Amygdala (tissue), 56 donors: ENCODE results near the gene PYGM.
"Not testable (repeated sequence)": the region's sequence is repeated elsewhere in the genome, so short reads cannot be mapped to it uniquely, and the experiment has no call there.

Source experiments
- DNase-seq, 56 donors: peaks; one replicate each; lab custom pipeline; 2025; lab: John Stamatoyannopoulos, UW

The PYGM gene

DNA sequence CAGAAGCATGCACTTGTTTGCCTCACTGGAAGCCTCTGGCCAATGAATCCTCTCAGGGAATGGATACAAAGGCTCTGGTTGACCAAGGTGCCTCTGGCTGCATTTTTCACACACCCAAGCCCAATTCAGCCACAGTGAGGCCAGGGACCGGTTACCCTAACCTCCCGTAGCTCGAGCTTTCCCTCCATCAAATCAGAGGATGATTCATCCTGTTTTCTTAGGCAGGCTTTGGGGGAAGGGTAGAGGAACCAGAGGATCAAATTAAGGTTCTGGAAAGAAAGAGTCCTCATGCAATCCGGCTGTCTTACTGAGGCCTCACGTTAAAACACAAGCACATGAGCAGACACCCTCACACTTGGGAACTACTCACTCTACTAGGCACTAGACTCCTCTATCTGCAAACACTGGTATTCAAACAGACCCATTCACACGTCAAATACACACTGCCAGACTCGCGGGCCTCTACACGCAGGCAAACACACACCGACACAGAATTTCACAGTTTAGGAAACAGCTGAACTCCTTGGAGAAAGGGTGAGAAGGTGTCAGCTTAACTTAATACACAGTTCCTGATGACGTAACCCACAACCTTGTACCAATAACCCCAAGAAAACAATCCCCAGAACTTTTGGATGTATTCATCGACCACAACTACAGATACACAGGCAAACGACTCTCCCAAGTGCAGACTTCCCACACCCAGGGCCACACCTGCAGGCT lies 49.2 kb downstream of the PYGM start:
- no peak for DNase-seq

DNA sequence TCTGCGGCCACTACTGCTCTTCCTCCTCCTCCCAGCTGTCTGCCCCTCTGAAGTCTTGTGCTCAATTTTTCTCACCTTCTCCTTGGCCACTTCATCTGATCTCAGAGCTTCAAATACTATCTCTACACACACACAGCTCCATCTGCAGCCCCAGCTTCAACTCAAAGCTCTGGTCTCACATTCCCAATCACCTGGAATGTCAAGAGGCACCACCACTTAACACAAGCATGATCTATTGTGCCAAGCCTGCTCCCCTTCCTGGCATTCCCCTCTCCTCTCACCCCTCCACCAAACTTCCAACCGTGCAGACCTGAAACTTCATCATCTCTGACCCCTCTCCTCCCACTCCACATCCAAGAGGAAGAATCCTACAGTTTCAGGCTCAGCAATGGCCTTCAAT lies 54.3 kb downstream of the PYGM start:
- DNase-seq, result no peak

DNA sequence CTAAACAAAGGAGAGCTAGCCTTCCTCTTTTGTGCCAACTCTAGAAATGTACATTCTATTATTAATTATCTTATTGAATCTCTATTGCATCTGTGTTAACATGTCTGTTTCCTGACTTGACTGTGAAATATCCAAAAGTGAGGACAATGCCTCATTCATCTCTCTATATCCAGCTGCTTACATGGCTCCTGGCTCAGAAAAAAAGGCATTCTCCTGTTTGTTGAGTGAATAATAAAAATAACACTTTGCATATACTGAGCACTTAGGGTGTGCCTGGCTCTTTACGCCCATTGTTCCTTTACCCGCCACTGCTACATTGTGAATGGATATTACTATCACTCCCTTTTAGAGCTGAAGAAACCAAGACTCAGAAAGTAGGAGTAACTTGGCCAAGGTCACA lies 56.7 kb downstream of the PYGM start:
- no peak for DNase-seq

DNA sequence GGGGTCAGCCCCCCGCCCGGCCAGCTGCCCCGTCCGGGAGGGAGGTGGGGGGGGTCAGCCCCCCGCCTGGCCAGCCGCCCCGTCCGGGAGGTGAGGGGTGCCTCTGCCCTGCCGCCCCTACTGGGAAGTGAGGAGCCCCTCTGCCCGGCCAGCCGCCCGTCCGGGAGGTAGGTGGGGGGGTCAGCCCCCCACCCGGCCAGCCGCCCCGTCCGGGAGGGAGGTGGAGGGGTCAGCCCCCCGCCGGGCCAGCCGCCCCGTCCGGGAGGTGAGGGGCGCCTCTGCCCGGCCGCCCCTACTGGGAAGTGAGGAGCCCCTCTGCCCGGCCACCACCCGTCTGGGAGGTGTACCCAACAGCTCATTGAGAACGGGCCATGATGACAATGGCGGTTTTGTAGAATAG lies 57.8 kb downstream of the PYGM start:
- not testable (repeated sequence) for DNase-seq

DNA sequence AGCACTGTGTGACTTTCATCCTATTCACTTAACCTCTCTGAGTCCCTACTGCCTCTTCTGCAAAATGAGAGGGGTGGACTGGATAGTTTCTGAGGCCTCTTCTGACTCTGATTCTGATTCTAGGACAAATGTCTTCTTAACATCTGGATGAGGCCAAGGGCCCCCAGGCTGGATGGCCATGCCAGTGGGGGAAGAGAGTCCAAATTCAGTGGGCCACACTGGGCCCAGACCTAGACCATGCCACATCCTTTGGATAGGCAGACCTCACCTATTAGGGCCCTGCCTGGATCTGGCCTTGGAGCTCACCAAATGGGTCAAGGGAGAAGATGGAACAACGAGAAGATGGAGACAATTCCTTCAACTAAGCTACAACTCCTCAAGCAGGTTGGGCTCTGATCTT lies 61.3 kb downstream of the PYGM start:
- no peak for DNase-seq

DNA sequence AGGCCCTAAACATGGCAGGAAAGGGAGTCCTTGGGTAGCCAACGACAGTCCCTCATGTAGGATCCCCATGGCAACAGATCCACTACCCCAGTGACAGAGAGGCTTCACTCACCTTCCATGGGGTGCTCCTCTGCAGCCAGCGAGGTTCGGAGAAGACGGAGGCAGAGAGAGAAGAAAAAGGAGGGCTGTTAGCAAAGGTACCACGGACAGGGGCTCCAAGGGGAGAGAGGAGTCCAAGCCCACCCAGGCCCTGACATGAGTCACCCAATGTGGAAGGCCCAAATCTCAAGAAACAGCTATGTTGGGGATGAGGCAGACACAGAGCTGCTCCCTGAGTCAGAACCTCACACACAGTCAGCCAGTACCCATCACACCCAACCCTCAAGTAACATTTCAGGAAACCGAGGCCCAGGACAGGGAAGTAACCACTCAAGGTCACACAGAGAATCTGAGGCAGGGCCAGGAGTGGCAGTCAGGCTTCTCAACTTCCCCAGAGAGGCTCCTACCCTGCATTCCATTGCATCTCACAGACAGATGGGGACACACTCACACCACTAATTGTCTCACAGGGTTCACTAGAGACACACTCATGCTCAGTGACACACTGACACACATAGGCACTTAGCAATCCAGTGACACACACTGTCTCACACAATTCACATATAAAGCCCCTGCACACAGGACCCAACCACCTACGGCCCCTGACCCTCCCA lies 62.0 kb downstream of the PYGM start:
- no peak for DNase-seq
